CD4-positive, alpha-beta T cell treated with Interleukin-10 for 1 hour (primary cell): ENCODE data around the gene SAE1.

Experiments used
- DNase-seq: peaks from one replicate; pipeline ENCODE4 v3.0.0-alpha.2; 2020

The SAE1 gene

DNA sequence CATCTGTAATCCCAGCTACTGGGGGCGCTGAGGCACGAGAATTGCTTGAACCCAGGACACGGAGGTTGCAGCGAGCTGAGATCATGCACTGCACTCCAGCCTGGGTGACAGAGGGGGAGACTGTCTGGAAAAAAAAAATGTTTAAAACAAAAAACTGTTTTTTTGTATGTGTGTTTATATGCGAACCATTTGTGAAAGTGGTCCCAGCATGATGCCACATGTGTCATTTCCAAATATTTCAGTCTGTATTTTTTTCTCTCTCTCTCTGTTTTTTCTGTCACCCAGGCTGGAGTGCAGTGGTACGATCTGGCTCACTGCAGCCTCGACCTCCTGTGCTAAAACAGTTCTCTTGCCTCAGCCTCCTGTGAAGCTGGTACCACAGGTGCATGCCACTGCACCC, 37.4 kb downstream of the SAE1 start:
- DNase-seq = no peak

GRCh38 chr19:47172666-47173455, 42.2 kb downstream of the SAE1 start:
- DNase-seq = no peak

- no peak for DNase-seq
These were observed 45.5 kb downstream of the SAE1 start for GRCh38 chr19:47176071-47176626.

- DNase-seq = peak; percentile 63
These were observed 46.0 kb downstream of the SAE1 start for GRCh38 chr19:47176627-47177090.

- no peak for DNase-seq
These were observed 49.1 kb downstream of the SAE1 start for GRCh38 chr19:47179653-47180310.

GRCh38 chr19:47183601-47184000, 53.0 kb downstream of the SAE1 start:
- DNase-seq = no peak

DNA sequence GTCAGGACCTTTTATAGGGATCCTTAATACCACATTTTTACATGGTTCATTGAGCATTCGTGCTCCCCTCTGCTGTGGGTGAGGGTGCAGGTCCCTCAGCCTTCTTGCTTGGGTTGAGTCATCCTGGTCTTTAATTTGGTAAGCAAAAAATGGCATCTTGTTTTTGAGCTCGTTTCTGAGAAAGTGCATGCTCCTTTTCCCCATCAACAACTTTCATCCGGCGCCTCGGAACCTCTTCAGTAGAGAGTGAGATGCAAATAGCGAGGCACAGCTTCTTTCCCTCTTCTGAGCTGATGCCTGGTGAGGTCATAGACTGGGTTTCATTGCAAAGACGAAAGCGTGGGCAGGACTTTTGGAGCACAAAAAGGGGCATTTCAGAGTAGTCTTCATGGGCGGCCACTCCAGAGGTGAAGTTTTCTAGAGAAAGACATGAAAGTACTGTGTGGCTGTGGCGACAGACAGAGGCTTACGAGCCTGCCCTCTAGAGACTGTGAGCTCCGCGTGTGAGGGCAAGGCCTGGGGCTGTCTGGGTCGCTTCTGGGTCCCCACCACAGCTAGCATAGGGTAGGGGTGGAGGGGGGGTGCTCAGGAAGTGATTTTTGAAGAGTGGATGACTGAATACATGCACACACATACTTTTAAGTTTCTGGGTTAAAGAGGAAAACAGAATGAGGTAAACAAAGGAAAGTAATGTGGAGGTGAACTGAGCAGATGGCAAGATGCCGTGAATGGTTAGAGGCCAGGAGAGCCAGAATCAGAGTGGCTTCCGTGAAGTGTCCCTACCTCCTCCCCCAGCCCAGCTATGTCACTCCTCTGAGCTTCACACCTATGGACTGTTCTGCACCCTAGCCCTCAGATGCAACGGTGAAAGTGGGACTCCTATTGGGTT, 56.1 kb downstream of the SAE1 start:
- DNase-seq = peak; percentile 77

GRCh38 chr19:47187335-47187655, 56.7 kb downstream of the SAE1 start:
- no peak for DNase-seq

GRCh38 chr19:47187797-47188196, 57.2 kb downstream of the SAE1 start:
- peak; percentile 6 for DNase-seq

DNA sequence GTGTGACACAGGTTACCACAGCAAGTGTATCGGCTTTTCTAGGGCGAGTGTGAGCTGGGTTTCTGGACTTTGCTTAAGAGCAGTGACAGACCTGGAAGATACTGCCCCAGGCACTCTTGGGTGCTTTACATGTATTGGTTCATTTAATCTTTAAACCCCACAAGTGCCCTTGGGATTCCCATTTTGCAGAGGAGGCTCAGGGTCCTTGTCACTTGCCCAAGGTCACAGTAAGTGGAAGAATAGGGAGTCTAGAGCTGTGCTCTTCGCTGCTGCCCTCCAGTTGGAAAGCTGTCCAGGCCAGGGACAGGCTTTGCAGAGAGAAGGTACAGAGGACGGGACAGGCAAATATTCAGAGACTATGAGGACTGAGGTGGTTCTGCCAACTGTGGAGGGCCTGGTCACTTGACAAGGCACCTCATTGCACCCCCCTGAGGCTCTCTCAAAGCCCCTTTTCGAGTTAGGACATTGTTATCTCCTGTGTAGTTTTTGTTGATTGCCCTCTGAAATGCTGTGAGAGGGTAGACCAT, 57.9 kb downstream of the SAE1 start:
- DNase-seq = no peak

DNA sequence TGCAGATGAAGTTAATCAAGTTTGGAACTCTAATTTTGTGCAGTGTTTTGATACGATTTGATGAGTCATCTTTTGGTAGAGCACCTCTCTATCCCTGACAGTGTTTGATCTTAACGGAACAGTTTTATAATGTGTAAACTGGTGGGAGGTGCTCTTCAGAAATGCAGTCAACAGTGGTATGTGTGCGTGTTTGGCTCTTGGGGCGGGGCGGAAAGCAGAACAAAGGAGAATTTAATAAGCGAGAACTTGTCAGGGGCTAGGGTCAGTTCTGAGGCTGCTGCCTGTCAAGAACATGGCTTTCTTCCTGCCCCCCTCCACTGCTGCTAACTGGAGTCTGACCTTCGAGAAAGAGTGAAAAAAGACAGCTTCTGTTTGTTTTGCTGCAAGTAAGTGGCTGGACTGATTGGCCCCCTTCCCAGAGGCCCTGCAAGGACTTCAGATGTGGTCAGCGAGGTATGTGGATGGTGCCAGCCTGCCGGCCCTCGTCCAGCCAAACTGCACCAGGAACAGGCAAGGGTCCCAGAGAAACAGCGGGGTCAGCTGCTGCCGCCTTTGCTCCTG, 59.6 kb downstream of the SAE1 start:
- DNase-seq = peak; percentile 54

- no peak for DNase-seq
These were observed 64.8 kb downstream of the SAE1 start for GRCh38 chr19:47195434-47195833.

DNA sequence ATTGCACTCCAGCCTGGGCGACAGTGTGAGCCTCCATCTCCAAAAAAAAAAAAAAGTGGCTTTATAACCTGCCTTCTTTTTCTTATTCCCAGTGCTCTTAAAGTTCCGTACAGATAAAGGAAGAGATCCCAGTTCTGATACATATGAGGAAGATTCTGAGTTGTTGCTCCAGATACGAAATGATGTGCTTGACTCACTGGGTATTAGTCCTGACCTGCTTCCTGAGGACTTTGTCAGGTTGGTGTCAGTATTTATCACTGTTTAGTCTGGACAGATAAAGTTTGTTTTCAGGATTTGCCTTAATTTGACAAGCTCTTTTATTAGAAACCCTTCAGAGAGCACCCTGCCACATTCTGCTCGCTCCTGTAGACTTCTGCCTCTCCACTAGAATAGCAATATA, 66.5 kb downstream of the SAE1 start:
- DNase-seq = no peak

DNA sequence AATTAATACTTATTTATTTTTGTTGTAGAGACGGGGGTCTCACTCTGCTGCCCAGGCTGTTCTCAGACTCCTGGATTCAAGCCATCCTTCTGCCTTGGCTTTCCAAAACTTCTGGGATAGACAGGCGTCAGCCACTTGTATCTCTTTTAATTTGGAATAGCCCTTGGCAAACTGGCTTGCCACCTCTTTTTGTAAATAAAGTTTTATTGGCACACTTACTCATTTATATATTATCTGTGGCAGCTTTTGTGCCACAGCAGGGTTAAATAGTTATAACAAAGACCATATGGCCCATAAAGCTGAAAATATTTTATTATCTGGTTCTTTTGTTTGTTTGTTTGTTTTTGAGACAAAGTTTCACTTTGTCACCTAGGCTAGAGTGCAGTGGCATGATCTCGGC, 69.9 kb downstream of the SAE1 start:
- no peak for DNase-seq

- DNase-seq = no peak
These were observed 72.6 kb downstream of the SAE1 start for GRCh38 chr19:47203254-47203653.

GRCh38 chr19:47209319-47210179, 78.9 kb downstream of the SAE1 start:
- DNase-seq = no peak

GRCh38 chr19:47210180-47210490, 79.5 kb downstream of the SAE1 start:
- DNase-seq = no peak

DNA sequence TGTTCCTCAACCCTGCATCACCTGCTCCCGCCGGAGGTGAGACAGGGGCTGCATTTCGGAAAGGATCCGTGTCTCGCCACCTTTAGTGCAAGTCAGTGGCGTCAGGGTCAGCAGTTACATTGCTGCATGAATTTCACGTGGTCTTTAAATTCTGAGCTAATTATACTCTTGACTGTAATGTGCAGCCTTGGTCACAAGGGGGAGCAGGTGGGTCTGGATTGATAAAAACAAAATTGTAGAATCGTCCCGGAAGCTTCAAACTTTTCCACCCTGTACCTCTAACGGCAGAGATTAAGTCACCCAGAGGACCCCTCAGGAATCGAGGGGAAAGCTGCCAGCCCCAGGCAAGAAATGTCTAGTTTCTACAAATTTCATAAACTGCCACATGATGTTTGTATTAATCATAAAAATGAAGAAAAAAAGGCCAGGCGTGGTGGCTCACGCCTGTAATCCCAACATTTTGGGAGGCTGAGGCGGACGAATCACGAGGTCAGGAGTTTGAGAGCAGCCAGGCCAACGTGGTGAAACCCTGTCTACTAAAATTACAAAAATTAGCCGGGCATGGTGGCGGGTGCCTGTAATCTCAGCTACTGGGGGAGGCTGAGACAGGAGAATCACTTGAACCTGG, 80.2 kb downstream of the SAE1 start:
- peak; percentile 86 for DNase-seq

DNA sequence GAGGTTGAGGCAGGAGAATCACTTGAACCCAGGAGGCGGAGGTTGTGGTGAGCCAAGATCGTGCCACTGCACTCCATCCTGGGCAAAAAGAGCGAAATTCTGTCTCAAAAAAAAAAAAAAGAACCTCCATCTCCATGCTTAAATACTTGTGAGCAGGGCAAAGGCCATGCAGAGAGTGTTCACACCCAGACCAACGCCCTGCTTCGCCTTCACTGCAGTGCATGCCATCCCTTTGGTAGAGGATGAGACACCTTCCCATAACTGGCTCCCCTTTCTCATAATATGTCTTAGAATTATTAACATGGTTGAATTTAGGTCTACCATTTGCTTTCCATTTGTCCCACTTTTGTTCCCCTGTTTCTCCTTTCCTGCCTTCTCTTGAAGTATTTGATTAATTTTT, 84.9 kb downstream of the SAE1 start:
- no peak for DNase-seq

DNA sequence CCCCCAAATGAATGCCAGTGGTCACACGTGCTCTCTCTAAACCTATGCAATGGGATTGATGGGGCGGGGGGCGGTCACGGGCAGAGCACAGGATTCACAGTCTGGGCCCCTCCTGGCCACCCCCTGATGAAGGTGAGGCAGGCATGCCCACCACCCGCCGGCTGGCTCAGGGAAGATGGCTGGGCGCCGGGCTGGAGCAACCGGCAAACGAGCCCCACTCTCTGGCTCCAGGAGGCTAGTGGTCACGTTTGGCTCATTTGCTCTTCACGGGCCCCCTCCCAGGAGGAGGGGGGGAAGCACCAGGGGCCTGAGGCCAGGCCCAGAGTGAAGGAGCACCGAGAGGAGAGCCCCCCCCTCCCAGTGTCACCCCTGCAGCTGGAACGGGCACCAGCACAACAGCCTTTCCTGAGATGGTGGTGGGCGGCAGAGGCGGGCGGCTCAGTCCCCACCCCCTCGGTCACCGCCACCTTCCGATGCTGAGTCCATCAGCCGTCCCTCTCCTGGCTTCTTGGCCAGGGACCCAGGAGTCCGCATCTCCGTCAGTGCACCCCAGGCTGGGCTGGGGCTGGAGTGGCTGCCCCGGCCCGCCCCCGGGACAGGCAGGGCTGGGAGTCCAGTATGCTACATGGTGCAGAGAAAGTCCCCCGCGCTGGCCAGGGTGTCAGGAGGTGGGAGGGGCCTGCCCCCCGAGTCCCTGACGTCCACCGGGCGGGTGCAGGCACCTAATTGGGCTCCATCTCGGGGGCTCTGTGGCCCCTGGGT, 90.6 kb downstream of the SAE1 start:
- DNase-seq = no peak

DNA sequence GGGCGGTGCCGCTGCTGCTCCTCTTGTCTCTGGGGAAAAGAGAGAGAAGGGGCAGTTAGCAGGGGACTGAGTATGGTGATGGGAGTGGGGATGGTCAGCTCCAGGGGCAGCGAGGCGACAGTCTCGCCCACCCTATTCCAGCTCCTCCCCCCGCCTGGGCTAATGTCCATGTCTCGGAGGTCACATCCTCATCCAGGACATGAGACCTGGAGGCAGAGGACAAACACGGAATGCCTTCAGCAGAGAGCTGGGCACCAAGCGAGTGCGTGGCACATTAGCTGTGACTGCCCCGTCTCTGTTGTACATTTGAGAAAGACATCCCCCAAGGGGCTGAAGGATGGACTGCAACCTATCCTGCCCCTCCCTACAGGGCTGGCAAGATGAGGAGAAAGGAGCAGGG, 91.3 kb downstream of the SAE1 start:
- no peak for DNase-seq
